Measurements from ENCODE around the gene LPP. TPM values are rescaled to one million over a fixed set of nuclear protein-coding genes. Genes with fewer than 3 reads are reported as not detected.

LPP gene
- polyA plus RNA-seq, 1 donor (not counting 4 experiments of a cell fraction or from before 2014, with no cell fraction given), result 16.0 TPM

DNA sequence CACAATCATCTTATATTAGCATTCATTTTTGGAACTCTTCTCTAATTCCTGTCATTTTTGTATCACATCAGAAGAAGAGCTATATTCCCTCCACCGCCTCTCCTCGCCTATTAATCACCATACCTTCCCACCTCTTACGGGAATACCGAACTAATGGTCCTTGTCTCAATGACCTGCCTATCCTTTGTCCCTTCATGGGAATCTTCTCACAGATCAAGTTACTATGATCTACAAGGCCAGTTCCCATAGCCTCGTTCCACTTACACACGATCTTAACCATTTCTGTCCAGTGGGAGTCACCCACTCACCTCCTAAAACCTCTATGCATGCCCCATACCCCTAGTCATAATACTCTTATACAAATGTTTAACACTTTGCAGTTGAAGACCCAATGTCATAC is 675.2 kb downstream of the LPP start:
- Histone ChIP-seq H3K4me3 (ENCODE audit: control insufficient read depth in 2 of 3, extremely low read depth in 1 of 3, insufficient read depth in 2 of 3, low read depth in 1 of 3, low read length in 3 of 3) (no peak overlapping the region), H3K4me1 (ENCODE audit: control insufficient read depth, extremely low read depth, insufficient read depth, low read length) (peaks cover 25% of the 10 kb centered on the region), H3K27me3 (ENCODE audit: control insufficient read depth, extremely low read depth, insufficient read depth, low read length) (no peaks in the 10 kb centered on the region), H3K4me2 (ENCODE audit: control insufficient read depth, extremely low read depth, insufficient read depth, low read depth, low read length) (no peak overlapping the region), H3K36me3 (ENCODE audit: control insufficient read depth in 2 of 2, extremely low read depth in 1 of 2, insufficient read depth in 2 of 2, low read length in 2 of 2) (no peaks in the 10 kb centered on the region), H3K27ac (ENCODE audit: control insufficient read depth, insufficient read depth, low read length) (no peak overlapping the region), H3K9ac (ENCODE audit: control insufficient read depth, extremely low read depth, insufficient read depth, low read length) (no peak overlapping the region), H3K9me1 (ENCODE audit: control insufficient read depth, extremely low read depth, insufficient read depth, low read length) (no peaks in the 10 kb centered on the region), H2AFZ (ENCODE audit: control insufficient read depth, low read length) (no peak overlapping the region), H4K20me1 (ENCODE audit: control insufficient read depth, extremely low read depth, insufficient read depth, low read length) (no peaks in the 10 kb centered on the region), H3K9me3 (ENCODE audit: control insufficient read depth, low read depth, low read length) (no peaks in the 10 kb centered on the region), H3K79me2 (ENCODE audit: control insufficient read depth, insufficient read depth, low read length) (no peaks in the 10 kb centered on the region)
- no peak for FAIRE-seq
- DNase-seq (ENCODE audit: low read depth, low spot score), result no peak
- TF ChIP-seq, protein P1, sequence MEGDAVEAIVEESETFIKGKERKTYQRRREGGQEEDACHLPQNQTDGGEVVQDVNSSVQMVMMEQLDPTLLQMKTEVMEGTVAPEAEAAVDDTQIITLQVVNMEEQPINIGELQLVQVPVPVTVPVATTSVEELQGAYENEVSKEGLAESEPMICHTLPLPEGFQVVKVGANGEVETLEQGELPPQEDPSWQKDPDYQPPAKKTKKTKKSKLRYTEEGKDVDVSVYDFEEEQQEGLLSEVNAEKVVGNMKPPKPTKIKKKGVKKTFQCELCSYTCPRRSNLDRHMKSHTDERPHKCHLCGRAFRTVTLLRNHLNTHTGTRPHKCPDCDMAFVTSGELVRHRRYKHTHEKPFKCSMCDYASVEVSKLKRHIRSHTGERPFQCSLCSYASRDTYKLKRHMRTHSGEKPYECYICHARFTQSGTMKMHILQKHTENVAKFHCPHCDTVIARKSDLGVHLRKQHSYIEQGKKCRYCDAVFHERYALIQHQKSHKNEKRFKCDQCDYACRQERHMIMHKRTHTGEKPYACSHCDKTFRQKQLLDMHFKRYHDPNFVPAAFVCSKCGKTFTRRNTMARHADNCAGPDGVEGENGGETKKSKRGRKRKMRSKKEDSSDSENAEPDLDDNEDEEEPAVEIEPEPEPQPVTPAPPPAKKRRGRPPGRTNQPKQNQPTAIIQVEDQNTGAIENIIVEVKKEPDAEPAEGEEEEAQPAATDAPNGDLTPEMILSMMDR (optimal IDR thresholded peaks at IDR 0.05 in 1 of 3, IDR thresholded peaks at IDR 0.05 in 1 of 3, conservative IDR thresholded peaks at IDR 0.05 in 1 of 3; ENCODE audit: extremely low read depth in 1 of 3, insufficient read depth in 2 of 3, low read length in 3 of 3), result no peak
- no peak for TF ChIP-seq EZH2 (IDR thresholded peaks at IDR 0.05; ENCODE audit: low read length)
- dilution Hi-C loops (cut with MboI; ENCODE audit: extremely low pct_ligation_motif_present, low sequenced_read_pairs), result no loop called here

DNA sequence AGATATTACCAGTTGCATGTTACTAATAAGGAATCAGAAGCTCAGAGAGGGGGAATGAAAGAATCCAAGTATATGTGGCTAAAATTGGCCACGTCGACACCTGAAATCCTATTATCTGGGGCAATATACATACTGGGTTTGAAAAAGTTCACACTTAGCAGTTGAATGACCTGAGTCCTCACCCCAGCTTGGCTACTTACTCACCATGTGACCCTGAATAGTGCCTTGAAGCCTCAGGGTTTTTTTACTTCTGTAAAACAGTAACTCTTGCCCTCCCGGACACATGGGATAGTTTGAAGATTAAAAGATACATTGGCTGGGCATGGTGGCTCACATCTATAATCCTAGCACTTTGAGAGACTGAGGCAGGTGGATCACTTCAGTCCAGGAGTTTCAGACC is 675.6 kb downstream of the LPP start:
- dilution Hi-C loops (cut with MboI; ENCODE audit: extremely low pct_ligation_motif_present, low sequenced_read_pairs), result no loop called here
- DNase-seq (ENCODE audit: low read depth, low spot score) (no peak), FAIRE-seq (no peak)
- Histone ChIP-seq H3K9me3 (ENCODE audit: control insufficient read depth, low read depth, low read length) (no peaks in the 10 kb centered on the region), H3K27me3 (ENCODE audit: control insufficient read depth, extremely low read depth, insufficient read depth, low read length) (no peaks in the 10 kb centered on the region), H3K4me2 (ENCODE audit: control insufficient read depth, extremely low read depth, insufficient read depth, low read depth, low read length) (no peak overlapping the region), H3K79me2 (ENCODE audit: control insufficient read depth, insufficient read depth, low read length) (no peaks in the 10 kb centered on the region), H3K4me3 (ENCODE audit: control insufficient read depth in 2 of 3, extremely low read depth in 1 of 3, insufficient read depth in 2 of 3, low read depth in 1 of 3, low read length in 3 of 3) (no peak overlapping the region), H3K4me1 (ENCODE audit: control insufficient read depth, extremely low read depth, insufficient read depth, low read length) (peaks cover 28% of the 10 kb centered on the region), H3K36me3 (ENCODE audit: control insufficient read depth in 2 of 2, extremely low read depth in 1 of 2, insufficient read depth in 2 of 2, low read length in 2 of 2) (no peaks in the 10 kb centered on the region), H2AFZ (ENCODE audit: control insufficient read depth, low read length) (no peak overlapping the region), H3K9ac (ENCODE audit: control insufficient read depth, extremely low read depth, insufficient read depth, low read length) (no peak overlapping the region), H4K20me1 (ENCODE audit: control insufficient read depth, extremely low read depth, insufficient read depth, low read length) (no peaks in the 10 kb centered on the region), H3K27ac (ENCODE audit: control insufficient read depth, insufficient read depth, low read length) (no peak overlapping the region), H3K9me1 (ENCODE audit: control insufficient read depth, extremely low read depth, insufficient read depth, low read length) (no peaks in the 10 kb centered on the region)
- no peak for TF ChIP-seq EZH2 (IDR thresholded peaks at IDR 0.05; ENCODE audit: low read length)
- TF ChIP-seq, protein P1 (optimal IDR thresholded peaks at IDR 0.05 in 1 of 3, IDR thresholded peaks at IDR 0.05 in 1 of 3, conservative IDR thresholded peaks at IDR 0.05 in 1 of 3; ENCODE audit: extremely low read depth in 1 of 3, insufficient read depth in 2 of 3, low read length in 3 of 3), result no peak

Measured in keratinocyte (primary cell).